ENCODE data around the gene MEGF11.

DNA sequence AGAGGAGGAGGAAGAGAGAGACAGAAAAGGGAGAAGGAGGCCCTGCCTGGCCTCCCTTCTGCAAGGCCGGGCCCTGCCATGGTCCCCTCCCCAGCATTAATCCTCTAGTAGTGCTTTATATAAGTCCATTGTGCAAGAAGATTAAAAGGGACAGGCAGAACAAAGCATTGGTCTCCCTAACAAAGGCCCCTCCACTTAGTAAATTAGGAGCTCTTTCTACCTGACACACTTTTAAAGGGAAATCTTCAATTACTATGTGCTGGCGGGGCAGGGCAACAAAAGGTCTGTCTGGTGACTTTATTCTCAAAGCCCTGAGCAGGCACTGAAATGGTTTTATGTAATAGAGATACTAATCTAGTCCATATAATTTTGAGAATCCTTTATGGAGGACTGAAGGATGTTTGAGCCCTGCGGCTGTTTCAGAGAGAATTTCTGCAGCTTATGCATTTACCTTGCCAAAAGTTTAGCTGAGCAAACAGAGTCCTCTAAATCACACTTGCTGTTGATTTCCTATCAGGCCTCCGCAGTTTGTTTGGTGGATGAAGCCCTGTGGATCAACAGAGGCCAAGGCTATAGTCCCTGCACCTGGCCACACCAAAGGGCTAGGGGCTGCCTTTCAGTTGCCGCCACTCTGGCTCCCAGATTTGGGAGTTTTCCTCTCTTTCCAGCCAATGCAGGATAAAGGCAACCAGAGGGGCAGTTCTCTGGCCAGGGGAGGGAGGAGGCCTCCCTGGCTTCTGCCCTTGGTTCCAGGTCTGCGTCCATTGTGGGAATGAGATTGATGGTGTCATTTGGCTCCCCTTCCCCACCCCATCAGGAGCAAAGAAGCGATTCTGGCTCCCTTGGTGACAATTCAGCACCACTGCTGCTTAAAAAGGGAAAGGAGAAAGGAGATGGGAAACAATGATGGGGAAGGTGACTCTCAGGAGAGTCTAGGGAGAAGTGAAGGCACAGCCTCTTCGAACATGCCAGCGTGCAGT, 148.0 kb downstream of the MEGF11 start:
- TF ChIP-seq, protein P1, sequence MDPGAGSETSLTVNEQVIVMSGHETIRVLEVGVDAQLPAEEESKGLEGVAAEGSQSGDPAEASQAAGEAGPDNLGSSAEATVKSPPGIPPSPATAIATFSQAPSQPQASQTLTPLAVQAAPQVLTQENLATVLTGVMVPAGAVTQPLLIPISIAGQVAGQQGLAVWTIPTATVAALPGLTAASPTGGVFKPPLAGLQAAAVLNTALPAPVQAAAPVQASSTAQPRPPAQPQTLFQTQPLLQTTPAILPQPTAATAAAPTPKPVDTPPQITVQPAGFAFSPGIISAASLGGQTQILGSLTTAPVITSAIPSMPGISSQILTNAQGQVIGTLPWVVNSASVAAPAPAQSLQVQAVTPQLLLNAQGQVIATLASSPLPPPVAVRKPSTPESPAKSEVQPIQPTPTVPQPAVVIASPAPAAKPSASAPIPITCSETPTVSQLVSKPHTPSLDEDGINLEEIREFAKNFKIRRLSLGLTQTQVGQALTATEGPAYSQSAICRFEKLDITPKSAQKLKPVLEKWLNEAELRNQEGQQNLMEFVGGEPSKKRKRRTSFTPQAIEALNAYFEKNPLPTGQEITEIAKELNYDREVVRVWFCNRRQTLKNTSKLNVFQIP (CRISPR knock-in tag; IDR thresholded peaks at IDR 0.05; ENCODE audit: borderline replicate concordance, low read depth): no peak
- TF ChIP-seq, protein P2, sequence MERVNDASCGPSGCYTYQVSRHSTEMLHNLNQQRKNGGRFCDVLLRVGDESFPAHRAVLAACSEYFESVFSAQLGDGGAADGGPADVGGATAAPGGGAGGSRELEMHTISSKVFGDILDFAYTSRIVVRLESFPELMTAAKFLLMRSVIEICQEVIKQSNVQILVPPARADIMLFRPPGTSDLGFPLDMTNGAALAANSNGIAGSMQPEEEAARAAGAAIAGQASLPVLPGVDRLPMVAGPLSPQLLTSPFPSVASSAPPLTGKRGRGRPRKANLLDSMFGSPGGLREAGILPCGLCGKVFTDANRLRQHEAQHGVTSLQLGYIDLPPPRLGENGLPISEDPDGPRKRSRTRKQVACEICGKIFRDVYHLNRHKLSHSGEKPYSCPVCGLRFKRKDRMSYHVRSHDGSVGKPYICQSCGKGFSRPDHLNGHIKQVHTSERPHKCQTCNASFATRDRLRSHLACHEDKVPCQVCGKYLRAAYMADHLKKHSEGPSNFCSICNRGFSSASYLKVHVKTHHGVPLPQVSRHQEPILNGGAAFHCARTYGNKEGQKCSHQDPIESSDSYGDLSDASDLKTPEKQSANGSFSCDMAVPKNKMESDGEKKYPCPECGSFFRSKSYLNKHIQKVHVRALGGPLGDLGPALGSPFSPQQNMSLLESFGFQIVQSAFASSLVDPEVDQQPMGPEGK (CRISPR knock-in tag; IDR thresholded peaks at IDR 0.05; ENCODE audit: borderline replicate concordance): no peak
- no peak for TF ChIP-seq TCF4 (CRISPR knock-in tag; IDR thresholded peaks at IDR 0.05; ENCODE audit: borderline replicate concordance)
- TF ChIP-seq, protein P3, sequence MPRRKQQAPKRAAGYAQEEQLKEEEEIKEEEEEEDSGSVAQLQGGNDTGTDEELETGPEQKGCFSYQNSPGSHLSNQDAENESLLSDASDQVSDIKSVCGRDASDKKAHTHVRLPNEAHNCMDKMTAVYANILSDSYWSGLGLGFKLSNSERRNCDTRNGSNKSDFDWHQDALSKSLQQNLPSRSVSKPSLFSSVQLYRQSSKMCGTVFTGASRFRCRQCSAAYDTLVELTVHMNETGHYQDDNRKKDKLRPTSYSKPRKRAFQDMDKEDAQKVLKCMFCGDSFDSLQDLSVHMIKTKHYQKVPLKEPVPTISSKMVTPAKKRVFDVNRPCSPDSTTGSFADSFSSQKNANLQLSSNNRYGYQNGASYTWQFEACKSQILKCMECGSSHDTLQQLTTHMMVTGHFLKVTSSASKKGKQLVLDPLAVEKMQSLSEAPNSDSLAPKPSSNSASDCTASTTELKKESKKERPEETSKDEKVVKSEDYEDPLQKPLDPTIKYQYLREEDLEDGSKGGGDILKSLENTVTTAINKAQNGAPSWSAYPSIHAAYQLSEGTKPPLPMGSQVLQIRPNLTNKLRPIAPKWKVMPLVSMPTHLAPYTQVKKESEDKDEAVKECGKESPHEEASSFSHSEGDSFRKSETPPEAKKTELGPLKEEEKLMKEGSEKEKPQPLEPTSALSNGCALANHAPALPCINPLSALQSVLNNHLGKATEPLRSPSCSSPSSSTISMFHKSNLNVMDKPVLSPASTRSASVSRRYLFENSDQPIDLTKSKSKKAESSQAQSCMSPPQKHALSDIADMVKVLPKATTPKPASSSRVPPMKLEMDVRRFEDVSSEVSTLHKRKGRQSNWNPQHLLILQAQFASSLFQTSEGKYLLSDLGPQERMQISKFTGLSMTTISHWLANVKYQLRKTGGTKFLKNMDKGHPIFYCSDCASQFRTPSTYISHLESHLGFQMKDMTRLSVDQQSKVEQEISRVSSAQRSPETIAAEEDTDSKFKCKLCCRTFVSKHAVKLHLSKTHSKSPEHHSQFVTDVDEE (CRISPR knock-in tag; IDR thresholded peaks at IDR 0.05): no peak
- no peak for TF ChIP-seq ZNF8 (CRISPR knock-in tag; IDR thresholded peaks at IDR 0.05)
- TF ChIP-seq ESRRG (CRISPR knock-in tag; IDR thresholded peaks at IDR 0.05): no peak
- no peak for TF ChIP-seq ZNF70 (CRISPR knock-in tag; IDR thresholded peaks at IDR 0.05)
- TF ChIP-seq CSDC2 (CRISPR knock-in tag; IDR thresholded peaks at IDR 0.05): no peak
- no peak for TF ChIP-seq ZNF565 (CRISPR knock-in tag; conservative IDR thresholded peaks at IDR 0.05; ENCODE audit: low read depth)
- no peak for TF ChIP-seq GLIS3 (CRISPR knock-in tag; IDR thresholded peaks at IDR 0.05)
- no peak for TF ChIP-seq ZFP30 (CRISPR knock-in tag; IDR thresholded peaks at IDR 0.05)
